ENCODE measurements around the gene PRKG1.

PRKG1 gene

DNA sequence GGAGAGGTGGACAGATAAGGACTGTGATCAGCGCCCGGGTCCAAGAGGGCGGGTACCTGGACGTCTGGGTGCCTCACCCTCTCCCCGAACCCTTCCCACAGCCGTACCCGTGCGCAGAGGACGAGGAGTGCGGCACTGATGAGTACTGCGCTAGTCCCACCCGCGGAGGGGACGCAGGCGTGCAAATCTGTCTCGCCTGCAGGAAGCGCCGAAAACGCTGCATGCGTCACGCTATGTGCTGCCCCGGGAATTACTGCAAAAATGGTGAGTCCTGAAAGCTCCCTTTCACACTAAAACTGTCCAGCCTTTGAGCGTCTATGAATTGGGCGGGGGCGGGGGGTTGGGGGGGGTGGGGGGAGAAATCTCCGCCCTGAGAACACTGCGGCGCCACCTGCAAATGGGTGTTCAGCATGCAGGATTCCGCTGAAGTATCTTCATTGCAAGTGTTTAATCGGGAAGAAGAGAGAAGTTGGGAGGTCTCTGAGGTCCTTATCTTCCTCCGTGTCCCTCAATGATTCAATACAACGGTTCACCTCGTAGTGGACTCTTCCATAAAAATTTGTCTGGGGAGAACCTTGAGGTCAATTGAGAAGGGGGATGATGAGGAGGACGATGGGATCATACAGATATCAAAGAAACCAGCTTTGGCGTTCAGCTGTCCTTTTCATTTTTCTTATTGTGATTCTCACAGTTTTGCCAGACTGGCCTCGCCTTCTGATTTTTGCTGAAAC is 1240.7 kb downstream of the PRKG1 start:
- DNase-seq, result no peak

- no peak for DNase-seq
Measured at GRCh38 chr10:52316001-52316400, 1241.7 kb downstream of the PRKG1 start.

DNA sequence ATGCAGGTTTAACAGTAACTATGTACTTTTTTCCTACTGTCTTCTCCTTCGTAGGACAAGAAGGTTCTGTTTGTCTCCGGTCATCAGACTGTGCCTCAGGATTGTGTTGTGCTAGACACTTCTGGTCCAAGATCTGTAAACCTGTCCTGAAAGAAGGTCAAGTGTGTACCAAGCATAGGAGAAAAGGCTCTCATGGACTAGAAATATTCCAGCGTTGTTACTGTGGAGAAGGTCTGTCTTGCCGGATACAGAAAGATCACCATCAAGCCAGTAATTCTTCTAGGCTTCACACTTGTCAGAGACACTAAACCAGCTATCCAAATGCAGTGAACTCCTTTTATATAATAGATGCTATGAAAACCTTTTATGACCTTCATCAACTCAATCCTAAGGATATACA is 1242.2 kb downstream of the PRKG1 start:
- DNase-seq, result no peak

DNA sequence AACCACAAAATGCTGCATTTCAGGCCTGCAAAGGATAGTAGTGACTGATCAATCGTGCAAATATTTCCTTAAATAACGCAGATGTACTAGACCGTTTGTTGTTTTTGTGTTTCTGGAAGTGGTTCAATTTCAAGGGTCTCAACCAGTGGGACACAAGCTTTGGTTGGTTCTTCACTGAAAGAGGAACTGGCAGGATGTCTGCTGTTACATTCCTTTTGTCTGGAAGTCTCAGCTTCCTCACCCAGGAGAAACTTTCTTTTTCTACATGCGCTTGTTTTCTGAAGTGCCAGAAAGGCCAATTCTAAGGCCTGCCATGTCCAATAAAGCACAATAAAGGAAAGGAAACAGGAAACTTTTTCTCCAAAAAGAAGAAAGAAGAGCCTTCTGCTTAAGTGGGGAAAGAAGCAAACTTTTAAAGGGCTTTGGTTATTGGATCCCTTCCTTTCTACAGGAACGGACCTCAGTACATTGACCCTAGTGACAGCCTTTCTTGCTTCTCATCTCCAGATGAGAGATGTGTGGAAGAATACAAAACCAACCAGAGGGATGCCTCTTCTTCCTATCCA is 1243.9 kb downstream of the PRKG1 start:
- DNase-seq, result no peak

DNA sequence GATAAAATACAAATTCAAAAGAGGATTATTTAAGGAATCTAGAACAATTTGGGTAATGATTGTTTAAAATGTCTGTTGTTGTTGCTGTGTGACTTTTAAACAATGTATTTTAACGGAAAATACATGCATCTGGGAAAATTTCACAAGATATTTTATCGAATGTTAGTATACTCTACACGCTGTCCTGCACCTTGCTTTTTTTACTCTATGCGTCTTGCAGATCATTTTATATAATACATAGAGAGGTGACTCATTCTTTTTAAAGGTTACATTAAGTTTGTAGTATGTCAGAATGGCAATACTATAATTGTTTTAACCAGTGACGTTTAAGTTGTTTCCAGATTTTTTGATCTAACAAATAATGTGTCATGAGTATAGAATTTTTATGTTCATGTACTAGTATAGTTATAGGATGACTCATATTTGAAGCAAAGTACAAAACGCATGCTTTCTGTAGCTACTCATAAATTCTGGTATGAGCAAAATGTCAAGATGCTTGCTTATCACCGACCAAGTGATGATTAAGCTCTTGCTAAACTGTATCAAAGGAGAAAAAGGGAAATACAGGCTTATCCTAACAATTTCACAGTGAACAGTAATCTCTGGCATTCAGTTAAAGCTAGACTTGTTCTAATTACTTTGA is 1244.7 kb downstream of the PRKG1 start:
- no peak for DNase-seq

DNA sequence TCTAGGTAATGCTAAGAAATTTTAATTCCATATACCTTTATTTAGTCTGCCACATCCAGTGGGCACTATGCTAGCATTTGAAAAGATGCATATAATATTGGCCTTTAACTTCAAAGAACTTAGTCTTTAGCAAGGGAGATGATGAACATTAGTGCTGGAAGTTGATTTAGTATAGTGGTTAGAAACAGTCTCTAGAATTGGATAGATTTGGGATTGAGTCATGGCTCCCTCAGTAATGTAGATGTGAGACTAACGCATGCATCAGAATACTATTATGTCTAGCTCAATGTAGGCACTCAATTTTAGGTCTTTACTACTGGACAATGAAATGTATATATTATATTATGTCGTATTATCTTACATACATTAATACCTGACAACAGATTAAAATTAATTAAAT is 1245.6 kb downstream of the PRKG1 start:
- no peak for DNase-seq

DNA sequence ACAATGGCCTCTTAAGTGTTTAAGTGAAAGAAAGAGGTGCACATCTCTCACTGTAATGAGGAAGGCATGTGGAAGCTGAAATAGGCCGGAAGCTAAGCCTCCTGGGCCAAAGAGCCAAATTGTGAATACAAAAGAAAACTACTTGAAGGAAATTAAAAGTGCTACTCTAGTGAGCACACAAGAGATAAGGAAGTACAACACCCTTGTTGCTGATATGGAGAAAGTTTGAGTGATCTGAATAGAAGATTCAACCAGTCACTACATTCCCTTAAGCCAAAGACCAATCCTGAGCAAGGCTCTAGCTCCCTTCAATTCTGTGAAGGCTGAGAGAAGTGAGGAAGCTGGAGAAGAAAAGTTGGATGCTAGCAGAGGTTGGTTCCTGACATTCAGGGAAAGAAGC is 1248.0 kb downstream of the PRKG1 start:
- no peak for DNase-seq

- DNase-seq, result no peak
Measured at GRCh38 chr10:52322936-52323335, 1248.6 kb downstream of the PRKG1 start.

DNA sequence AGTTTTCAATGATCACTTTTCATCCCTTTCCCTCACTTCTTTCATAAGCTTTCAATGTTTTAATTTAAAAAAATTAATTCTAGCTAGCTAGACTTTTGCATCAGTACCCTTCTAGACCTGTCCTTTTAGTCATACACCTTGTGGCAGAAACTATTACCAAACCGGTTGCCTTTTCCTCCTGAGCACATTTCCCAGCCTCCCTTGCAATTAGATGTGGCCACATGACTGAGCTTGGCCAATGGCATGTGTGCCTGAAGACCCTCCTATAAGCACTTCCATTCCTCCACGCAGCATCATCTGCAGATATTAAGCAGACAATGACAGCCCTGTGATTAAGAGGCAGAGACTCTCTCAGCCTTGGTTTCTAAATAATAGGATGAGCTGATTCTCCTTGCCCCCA is 1252.1 kb downstream of the PRKG1 start:
- DNase-seq, result no peak

DNA sequence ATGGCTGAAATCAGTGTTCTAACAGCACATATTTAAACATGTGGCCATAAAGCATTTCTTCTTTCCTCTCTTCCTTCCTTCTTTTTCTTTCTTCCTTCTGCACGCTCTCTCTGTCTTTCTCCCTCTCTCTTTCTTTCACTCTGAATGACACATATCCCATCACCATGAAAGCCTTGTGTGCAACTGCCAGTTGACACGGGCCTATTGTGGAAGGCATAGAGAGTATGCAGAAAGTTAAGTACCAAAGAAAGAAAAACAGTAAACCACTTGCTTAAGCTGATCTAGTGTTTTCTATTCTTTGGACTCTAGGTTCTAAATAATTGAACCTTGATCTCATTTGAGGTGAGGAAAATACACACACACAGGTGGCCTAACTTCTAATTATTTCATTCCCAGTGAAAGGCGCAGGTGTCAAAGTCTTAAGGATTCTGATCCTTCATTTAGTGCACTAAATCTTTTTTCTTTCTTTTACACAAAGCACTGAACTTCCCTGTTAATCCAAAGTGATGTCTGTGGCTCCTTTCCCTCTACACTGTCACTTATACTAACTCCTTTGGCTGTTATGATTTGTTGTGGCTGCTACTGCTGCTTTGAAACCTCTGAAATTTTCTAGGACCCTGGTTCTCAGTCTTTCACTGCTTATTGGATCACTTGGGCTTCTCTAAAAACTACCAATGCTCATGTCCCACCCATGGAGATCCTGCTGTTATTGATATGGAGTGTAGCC is 1257.5 kb downstream of the PRKG1 start:
- DNase-seq, result no peak

DNA sequence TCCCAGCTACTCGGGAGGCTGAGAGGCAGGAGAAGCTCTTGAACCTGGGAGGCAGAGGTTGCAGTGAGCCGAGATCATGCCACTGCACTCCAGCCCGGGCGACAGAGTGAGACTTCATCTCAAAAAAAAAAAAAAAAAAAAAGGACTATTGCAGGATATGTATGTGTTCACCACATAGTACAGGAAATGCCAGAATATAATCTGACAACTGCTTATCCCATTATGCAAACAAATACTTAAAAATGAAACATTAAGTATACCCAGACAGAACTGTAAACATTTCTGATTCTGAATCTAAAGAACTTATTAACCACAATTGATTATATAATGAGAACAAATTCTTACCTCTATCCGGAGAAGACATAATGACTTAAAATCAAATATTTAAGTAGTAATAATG is 1258.5 kb downstream of the PRKG1 start:
- DNase-seq, result no peak

GRCh38 chr10:52334595-52334994 is 1260.3 kb downstream of the PRKG1 start:
- DNase-seq, result no peak

DNA sequence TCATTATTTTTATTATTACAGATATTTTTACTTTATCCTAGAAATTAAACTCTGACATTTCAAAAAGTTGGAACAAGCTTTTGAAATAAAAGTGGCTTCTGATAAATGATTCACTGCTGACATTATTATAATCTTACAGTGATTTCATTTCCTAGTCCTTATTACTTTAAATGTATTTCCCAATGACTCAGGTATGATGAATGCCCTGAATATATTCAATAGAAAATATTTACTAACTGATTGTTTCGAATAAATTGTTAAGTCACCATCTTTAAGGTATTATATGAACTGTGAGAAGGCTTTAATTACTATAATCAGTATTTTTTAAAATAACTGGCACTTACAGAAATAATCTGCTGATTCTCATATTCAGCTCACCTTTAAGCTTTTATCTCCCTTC is 1261.4 kb downstream of the PRKG1 start:
- DNase-seq, result no peak

GRCh38 chr10:52337225-52337624 is 1262.9 kb downstream of the PRKG1 start:
- no peak for DNase-seq

- DNase-seq, result no peak
Measured at GRCh38 chr10:52343439-52343838, 1269.2 kb downstream of the PRKG1 start.

- no peak for DNase-seq
Measured at GRCh38 chr10:52346394-52347326, 1272.4 kb downstream of the PRKG1 start.

GRCh38 chr10:52347327-52347667 is 1273.0 kb downstream of the PRKG1 start:
- no peak for DNase-seq
